Bronchial smooth muscle cell (primary cell): Measurements from ENCODE around the gene PCDHA1. TPM values are rescaled to one million over a fixed set of nuclear protein-coding genes. Genes with fewer than 3 reads are reported as not detected.

ENCODE experiments used
- total RNA-seq: library from RNA; depleted of rRNA; stranded (reverse); fragments of >200 nt; gene quantifications from 2 replicates; pipeline ENCODE4 v1.2.1, GENCODE V29; 2014

PCDHA1 gene
- total RNA-seq, 1 donor from 2014 or later: under 0.01 TPM

DNA sequence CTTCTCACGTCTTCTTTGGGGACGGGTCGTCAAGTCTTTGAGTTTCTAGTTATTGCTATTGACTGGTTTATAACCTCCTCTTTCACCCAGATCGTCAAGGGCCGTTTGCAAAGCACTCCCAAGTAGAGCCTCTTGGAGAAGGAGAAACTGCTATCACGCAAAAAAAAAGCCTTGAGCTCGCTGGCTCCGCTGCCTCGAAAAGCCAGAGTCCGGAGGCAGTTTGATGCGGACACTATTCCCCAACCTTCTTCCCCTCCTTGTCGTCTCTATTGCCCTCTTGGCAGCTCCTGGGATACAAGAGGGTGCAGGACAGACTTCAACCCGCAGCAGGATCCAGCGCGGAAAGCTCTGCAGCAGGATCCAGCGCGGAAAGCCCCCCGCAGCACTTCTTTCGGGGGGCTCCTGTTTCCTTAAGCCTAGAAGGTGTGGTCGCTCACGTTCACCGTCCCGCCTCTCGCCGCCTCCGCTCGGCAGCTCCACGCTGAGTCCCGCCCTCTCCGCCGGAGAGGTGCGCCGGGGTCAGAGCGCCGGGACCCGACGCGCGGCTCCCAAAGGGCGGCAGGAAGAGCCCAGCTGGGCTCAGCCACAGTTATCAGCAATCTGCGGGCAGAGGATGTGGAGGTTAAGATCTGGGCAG is 140.0 kb downstream of the PCDHA1 start, which contains the start of gene PCDHAC1:
Gene PCDHAC1 (plus strand): TSS at position 494 of the 637 bp plus-strand sequence. CDS start 594 bp downstream, outside the sequence.

DNA sequence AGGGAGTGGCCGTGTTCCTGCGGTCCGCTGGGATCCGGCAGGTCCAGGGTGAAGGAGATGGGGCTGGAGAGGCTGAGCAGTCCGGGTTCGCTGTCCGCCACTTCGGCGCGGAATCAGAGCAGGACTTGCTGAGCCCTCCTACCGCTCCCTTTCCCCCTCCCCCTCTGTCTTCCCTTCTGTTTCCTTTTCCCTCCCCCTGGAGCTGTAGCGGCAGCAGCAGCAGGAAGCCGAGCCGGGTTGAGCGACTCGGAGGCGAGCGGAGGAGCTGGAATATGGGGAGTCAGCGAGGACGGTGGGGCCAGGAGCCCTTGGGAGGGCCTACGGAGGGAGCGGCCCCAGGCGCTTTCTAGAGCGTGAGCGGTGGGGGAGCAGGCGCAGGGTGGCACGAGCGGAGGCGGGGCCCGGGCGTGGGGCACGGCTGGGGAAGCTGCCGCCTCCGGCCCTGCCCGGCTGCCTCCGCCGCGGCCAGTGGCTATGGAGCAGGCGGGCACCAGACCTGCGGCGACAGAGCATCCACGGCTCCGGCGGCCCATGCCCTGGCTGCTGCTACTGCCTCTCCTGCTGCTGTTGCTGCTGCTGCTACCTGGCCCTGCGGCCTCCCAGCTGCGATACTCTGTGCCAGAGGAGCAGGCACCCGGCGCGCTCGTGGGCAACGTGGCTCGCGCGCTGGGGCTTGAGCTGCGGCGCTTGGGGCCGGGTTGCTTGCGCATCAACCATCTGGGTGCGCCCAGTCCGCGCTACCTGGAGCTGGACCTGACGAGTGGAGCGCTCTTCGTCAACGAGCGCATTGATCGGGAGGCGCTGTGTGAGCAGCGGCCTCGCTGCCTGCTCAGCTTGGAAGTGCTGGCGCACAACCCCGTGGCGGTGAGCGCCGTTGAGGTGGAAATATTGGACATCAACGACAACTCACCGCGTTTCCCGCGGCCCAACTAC is 180.6 kb downstream of the PCDHA1 start, which contains the start of gene PCDHAC2:
Gene PCDHAC2 (plus strand): TSS at position 184 of the 933 bp plus-strand sequence. CDS start 291 bp downstream, at position 475.

DNA sequence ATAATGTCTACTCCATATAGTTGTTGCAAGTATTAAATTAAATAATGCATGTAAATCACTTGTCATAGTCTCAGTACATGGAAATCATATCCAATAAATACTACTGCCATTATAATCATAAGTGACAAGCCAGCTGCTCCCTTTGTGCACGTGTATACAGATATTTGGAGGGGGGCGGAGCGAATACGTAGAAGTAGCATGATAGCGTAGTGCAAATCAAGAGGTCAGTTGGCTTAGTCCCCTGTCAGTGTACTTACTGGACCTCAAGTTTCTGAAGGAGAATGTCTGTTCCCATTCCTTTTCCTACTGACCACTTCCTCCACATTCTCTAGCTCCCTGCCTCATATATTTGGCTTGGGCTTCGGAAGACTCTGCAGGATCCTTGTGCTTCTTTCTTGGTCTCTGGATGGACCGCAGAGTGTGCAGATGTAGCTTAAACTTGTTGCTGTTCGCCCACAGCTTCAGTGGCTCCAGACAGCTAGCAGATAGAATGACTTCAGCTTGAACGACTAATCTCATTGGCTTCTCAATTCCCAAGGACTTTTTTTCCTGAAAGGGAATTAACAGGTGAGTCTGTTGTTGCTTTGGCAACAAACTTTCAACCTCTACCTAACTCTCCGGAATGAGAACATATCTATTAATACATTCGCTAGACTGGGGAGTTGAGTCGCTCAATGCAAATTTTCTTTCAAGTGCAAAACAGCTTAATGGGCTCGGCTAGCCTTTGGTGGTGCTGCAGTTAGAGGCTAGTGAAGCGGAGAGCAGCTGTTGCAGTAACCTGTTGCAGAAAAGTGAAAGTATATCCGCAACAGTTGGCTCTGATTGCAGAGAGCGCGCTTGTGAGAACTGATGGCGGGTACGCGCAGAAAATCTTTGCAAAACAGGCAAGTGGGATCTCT is 264.9 kb downstream of the PCDHA1 start, which contains the start of gene PCDHB1:
Gene PCDHB1 (plus strand): TSS at position 753 of the 899 bp plus-strand sequence. CDS start 97 bp downstream, at position 850.

Other genes starting within 250 kb of the PCDHA1 start
- 1.3 and 1.7 TPM in 2 replicates for gene EIF4EBP3, start 238.5 kb upstream of the PCDHA1 start, total RNA-seq
- 23.0 and 26.6 TPM in 2 replicates for gene SRA1, start 228.7 kb upstream of the PCDHA1 start, total RNA-seq
- 19.7 and 30.9 TPM in 2 replicates for gene APBB3, start 221.5 kb upstream of the PCDHA1 start, total RNA-seq
- 8.7 and 10.2 TPM in 2 replicates for gene SLC35A4, start 221.3 kb upstream of the PCDHA1 start, total RNA-seq
- 0.32 TPM in 1 of 2 replicates, not detected in the other for gene CD14, start 153.0 kb upstream of the PCDHA1 start, total RNA-seq
- 6.2 and 6.8 TPM in 2 replicates for gene TMCO6, start 146.7 kb upstream of the PCDHA1 start, total RNA-seq
- gene NDUFA2, start 138.5 kb upstream of the PCDHA1 start, total RNA-seq: 94.2 and 102 TPM in 2 replicates
- gene IK, start 138.3 kb upstream of the PCDHA1 start, total RNA-seq: 130 and 168 TPM in 2 replicates
- 19.0 and 22.4 TPM in 2 replicates for gene WDR55, start 121.2 kb upstream of the PCDHA1 start, total RNA-seq
- 0.16 and 0.17 TPM in 2 replicates for gene DND1, start 112.6 kb upstream of the PCDHA1 start, total RNA-seq
- gene HARS1, start 94.8 kb upstream of the PCDHA1 start, total RNA-seq: 73.1 and 73.9 TPM in 2 replicates
- 27.0 and 34.0 TPM in 2 replicates for gene HARS2, start 94.7 kb upstream of the PCDHA1 start, total RNA-seq
- 69.5 and 93.2 TPM in 2 replicates for gene ZMAT2, start 85.7 kb upstream of the PCDHA1 start, total RNA-seq
- under 0.01 TPM in 1 of 2 replicates, not detected in the other for gene PCDHA2, start 8.7 kb downstream of the PCDHA1 start, total RNA-seq
- 0.32 and 0.34 TPM in 2 replicates for gene PCDHA3, start 14.9 kb downstream of the PCDHA1 start, total RNA-seq
- gene PCDHA4, start 20.9 kb downstream of the PCDHA1 start, total RNA-seq: 0.32 and 0.86 TPM in 2 replicates
- gene PCDHA5, start 35.5 kb downstream of the PCDHA1 start, total RNA-seq: under 0.01 and 0.09 TPM in 2 replicates
- 0.17 and 0.32 TPM in 2 replicates for gene PCDHA6, start 41.8 kb downstream of the PCDHA1 start, total RNA-seq
- 0.26 and 0.47 TPM in 2 replicates for gene PCDHA7, start 48.1 kb downstream of the PCDHA1 start, total RNA-seq
- 0.16 and 0.17 TPM in 2 replicates for gene PCDHA8, start 55.0 kb downstream of the PCDHA1 start, total RNA-seq
- gene PCDHA9, start 62.2 kb downstream of the PCDHA1 start, total RNA-seq: 0.09 and 0.16 TPM in 2 replicates
- gene PCDHA10, start 69.8 kb downstream of the PCDHA1 start, total RNA-seq: under 0.01 and 0.26 TPM in 2 replicates
- gene PCDHA11, start 82.8 kb downstream of the PCDHA1 start, total RNA-seq: 0.09 and 0.16 TPM in 2 replicates
- gene PCDHA12, start 89.2 kb downstream of the PCDHA1 start, total RNA-seq: under 0.01 TPM in 2 replicates
- gene PCDHA13, start 96.0 kb downstream of the PCDHA1 start, total RNA-seq: 0.09 and 0.16 TPM in 2 replicates
- under 0.01 and 0.09 TPM in 2 replicates for gene PCDHAC1, start 140.2 kb downstream of the PCDHA1 start, total RNA-seq
- gene PCDHAC2, start 180.3 kb downstream of the PCDHA1 start, total RNA-seq: under 0.01 and 0.09 TPM in 2 replicates